Endothelial cell (in vitro differentiated cells): Measurements from ENCODE around the gene SETDB1. TPM values are rescaled to one million over a fixed set of nuclear protein-coding genes. Genes with fewer than 3 reads are reported as not detected.
A peak's percentile ranks its signal among the peaks of the same experiment; 100 is the strongest.

Source experiments
- DNase-seq: peaks from one replicate; pipeline ENCODE4 v3.0.0; 2021; ENCODE audit warnings: low spot score
- H3K27ac Mint-ChIP-seq: one replicate; pipeline ENCODE4 v1.8.0; 2021; ENCODE audit warnings: mixed read lengths, inconsistent platforms; ENCODE audit not compliant: unreplicated experiment
- H3K27me3 Mint-ChIP-seq: one replicate; pipeline ENCODE4 v1.8.0; 2021; ENCODE audit warnings: mild to moderate bottlenecking, moderate library complexity, mixed read lengths, inconsistent platforms; ENCODE audit not compliant: unreplicated experiment
- H3K36me3 Mint-ChIP-seq: one replicate; pipeline ENCODE4 v1.8.0; 2021; ENCODE audit warnings: mild to moderate bottlenecking, low read depth, mixed read lengths, inconsistent platforms; ENCODE audit not compliant: unreplicated experiment
- H3K4me1 Mint-ChIP-seq: one replicate; pipeline ENCODE4 v1.8.0; 2021; ENCODE audit warnings: mild to moderate bottlenecking, mixed read lengths, inconsistent platforms; ENCODE audit not compliant: unreplicated experiment
- H3K4me3 Mint-ChIP-seq: one replicate; pipeline ENCODE4 v1.8.0; 2021; ENCODE audit warnings: mild to moderate bottlenecking, mixed read lengths, inconsistent platforms; ENCODE audit not compliant: unreplicated experiment
- H3K9me3 Mint-ChIP-seq: one replicate; pipeline ENCODE4 v1.8.0; 2021; ENCODE audit warnings: mixed read lengths, inconsistent platforms; ENCODE audit not compliant: unreplicated experiment
- CTCF ChIP-seq: fragments of 200-600 bp; sonication (generic); IDR thresholded peaks from one replicate; pipeline ENCODE4 v1.5.0; 2021; ENCODE audit warnings: antibody characterized with exemption; ENCODE audit not compliant: unreplicated experiment
- total RNA-seq: library from RNA; stranded (reverse); fragmentation: NEBNext Ultra II Directional; extraction: Animal tissue kit (Norgen Biotek cat#: 25700); gene quantifications from one replicate; pipeline ENCODE4 v1.2.1, GENCODE V29; 2021; ENCODE audit not compliant: unreplicated experiment

Gene SETDB1
- total RNA-seq, 1 donor from 2014 or later: 50.6 TPM

DNA sequence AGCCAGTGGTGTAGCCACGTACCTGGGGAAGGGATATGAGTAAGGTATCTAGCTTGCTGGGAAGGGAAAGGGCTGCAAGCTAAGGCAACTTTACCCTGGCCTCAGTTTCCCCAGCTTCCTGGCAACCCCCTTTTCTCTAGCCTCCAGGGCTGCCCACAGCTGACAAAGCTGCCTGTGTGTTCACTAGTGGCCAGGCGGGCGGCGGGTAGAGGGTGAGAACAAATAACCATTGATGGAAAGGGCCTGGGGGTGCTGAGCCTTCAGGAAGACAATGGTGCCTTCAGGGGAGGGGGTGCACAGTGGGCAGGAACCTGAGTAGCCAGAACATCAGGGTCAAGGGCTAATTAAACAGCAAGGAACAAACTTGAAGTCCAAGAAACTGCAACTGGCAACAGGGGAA is 42.3 kb downstream of the SETDB1 start:
- DNase-seq: no peak
- Mint-ChIP-seq H3K4me1 (peaks cover 45% of the 10 kb centered on the region), H3K36me3 (peaks cover 49% of the 10 kb centered on the region), H3K9me3 (no peaks in the 10 kb centered on the region), H3K27me3 (peaks cover 20% of the 10 kb centered on the region), H3K27ac (no peak overlapping the region), H3K4me3 (peak overlapping the region; percentile 35)
- no peak for TF ChIP-seq CTCF

- DNase-seq: no peak
- Mint-ChIP-seq H3K4me1 (peaks cover 34% of the 10 kb centered on the region), H3K36me3 (peaks cover 39% of the 10 kb centered on the region), H3K27me3 (peaks cover 20% of the 10 kb centered on the region), H3K4me3 (no peak overlapping the region), H3K27ac (no peak overlapping the region), H3K9me3 (no peaks in the 10 kb centered on the region)
- TF ChIP-seq CTCF: no peak
Observed at GRCh38 chr1:150969626-150970025, 43.5 kb downstream of the SETDB1 start.

- peaks cover 32% of the 10 kb centered on the region for H3K36me3 Mint-ChIP-seq
- no peak overlapping the region for H3K4me3 Mint-ChIP-seq
- DNase-seq: no peak
- peaks cover 36% of the 10 kb centered on the region for H3K4me1 Mint-ChIP-seq
- no peak overlapping the region for H3K27ac Mint-ChIP-seq
- no peaks in the 10 kb centered on the region for H3K9me3 Mint-ChIP-seq
- H3K27me3 Mint-ChIP-seq: peaks cover 22% of the 10 kb centered on the region
- no peak for TF ChIP-seq CTCF
Observed at GRCh38 chr1:150970808-150971582, 44.8 kb downstream of the SETDB1 start.

DNA sequence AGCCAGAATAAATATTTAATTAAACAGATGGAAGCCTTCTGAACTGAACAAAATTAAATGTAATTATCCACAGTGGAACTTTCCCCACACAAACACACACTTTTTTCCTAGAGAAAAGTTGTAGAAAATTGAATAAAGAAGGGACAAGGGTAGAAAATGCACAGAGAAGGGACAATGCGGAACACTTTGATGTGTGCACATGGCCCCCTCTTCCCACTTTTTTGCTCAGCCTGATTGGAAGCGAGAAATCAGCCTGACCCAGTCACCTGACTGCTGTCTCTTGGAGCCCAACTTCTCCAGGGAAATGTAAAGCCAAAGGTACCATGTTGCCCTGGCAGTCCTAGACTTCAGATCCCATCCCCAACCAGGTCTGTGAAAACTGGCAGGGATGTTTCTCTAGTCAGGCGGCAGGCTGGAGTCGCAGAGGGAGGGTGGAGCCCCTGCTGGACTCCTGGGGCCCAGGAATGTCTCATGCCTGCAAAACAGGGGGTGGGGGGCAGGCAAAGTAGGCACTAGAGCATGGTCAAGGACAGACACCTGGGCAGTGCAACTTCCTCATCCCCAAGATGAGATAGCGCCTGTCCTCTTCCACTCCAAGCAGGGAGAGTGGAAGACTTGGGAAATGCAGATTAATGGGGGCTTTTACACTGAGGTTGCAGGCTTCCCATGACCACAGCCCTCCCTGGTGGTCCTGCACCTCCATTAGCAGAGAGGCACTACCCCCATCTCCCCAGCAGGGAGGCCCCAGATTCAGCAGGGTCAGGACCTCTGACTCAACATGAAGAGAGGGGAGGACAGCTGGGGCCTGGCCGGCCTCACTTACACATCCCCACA is 45.6 kb downstream of the SETDB1 start:
- H3K36me3 Mint-ChIP-seq: peaks cover 24% of the 10 kb centered on the region
- no peak for DNase-seq
- peaks cover 29% of the 10 kb centered on the region for H3K27me3 Mint-ChIP-seq
- H3K9me3 Mint-ChIP-seq: no peaks in the 10 kb centered on the region
- TF ChIP-seq CTCF: no peak
- peaks cover 44% of the 10 kb centered on the region for H3K4me1 Mint-ChIP-seq
- H3K27ac Mint-ChIP-seq: no peak overlapping the region
- H3K4me3 Mint-ChIP-seq: peak overlapping the region; percentile 88
